ENCODE results near the gene VAMP2. TPM values are rescaled to one million over a fixed set of nuclear protein-coding genes. Genes with fewer than 3 reads are reported as not detected.

Gene VAMP2
- total and polyA plus RNA-seq, 10 of the 15 experiments (the other 5 are each of a cell fraction or from before 2014, with no cell fraction given): 3.0 to 35.2 (median 25.0) TPM

DNA sequence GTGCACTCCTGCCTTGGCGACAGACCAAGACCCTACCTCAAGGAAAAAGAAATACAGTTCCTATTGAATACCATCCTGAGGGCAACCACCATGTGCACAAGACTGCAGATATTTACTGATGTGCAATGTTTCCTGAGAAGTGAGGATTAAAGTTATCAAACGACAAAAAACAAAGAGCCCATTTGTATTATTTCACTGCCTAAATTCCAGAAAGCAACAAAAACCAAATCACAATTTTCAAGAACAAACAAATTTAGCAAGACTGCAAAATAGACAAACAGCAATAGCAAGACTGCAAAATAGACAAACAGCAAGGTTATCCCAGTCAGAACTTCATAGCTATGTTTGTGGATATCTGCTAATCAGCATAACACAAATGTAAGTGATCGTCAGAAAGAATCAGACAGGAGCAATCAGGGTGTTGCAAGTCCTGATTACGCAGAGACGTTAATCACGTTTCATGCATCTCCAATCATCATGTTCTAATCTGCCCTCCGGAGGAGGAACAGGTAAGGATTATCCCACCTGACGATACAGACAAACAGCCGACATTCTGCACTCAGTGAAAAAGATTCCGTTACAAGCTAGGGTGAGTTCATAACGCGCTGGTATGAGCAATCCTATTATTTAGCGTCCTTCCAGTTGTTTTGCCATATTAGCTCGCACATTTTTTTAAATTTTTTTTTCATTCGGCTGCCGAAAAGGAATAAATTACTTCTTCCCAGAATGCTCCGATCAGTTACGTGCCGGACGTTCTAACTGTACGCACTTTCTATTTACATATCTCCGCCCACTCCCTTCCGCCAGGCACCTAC lies 10.5 kb upstream of the VAMP2 start (continued):
- TF ChIP-seq ZBTB4 (CRISPR knock-in tag; IDR thresholded peaks at IDR 0.05): peak; percentile 98
- TF ChIP-seq SUZ12 (IDR thresholded peaks at IDR 0.05; ENCODE audit: unreplicated experiment): no peak
- peak; percentile 86; the same call in 1 of the 2 replicates for TF ChIP-seq ZSCAN29 (IDR thresholded peaks at IDR 0.05)
- TF ChIP-seq ZBTB33 (IDR thresholded peaks at IDR 0.05): peak; percentile 80
- 0 out of 2 replicates have a peak, but pooled peaks have one; percentile 33 for TF ChIP-seq ZNF217 (IDR thresholded peaks at IDR 0.05)
- TF ChIP-seq, protein P1, sequence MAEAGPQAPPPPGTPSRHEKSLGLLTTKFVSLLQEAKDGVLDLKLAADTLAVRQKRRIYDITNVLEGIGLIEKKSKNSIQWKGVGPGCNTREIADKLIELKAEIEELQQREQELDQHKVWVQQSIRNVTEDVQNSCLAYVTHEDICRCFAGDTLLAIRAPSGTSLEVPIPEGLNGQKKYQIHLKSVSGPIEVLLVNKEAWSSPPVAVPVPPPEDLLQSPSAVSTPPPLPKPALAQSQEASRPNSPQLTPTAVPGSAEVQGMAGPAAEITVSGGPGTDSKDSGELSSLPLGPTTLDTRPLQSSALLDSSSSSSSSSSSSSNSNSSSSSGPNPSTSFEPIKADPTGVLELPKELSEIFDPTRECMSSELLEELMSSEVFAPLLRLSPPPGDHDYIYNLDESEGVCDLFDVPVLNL (IDR thresholded peaks at IDR 0.05; ENCODE audit: low read depth, low read length): no peak
- no peak for TF ChIP-seq ZNF384 (IDR thresholded peaks at IDR 0.05; ENCODE audit: borderline replicate concordance, low read depth, low read length)
- peak; percentile 97 for TF ChIP-seq FOXM1 (IDR thresholded peaks at IDR 0.05; ENCODE audit: low read depth, low read length)
- peak; percentile 100 for TF ChIP-seq ATF2 (IDR thresholded peaks at IDR 0.05; ENCODE audit: low read length)
- no peak for TF ChIP-seq USF2 (IDR thresholded peaks at IDR 0.05; ENCODE audit: borderline replicate concordance, low read depth, low read length)
- TF ChIP-seq CBFB (IDR thresholded peaks at IDR 0.05; ENCODE audit: low read depth): peak; percentile 100
- no peak; the same call in 1 of the 2 replicates for TF ChIP-seq EED (IDR thresholded peaks at IDR 0.05; ENCODE audit: low read depth)
- TF ChIP-seq NFYB (IDR thresholded peaks at IDR 0.05; ENCODE audit: insufficient read depth, low read depth, low read length): no peak
- TF ChIP-seq, protein P2, sequence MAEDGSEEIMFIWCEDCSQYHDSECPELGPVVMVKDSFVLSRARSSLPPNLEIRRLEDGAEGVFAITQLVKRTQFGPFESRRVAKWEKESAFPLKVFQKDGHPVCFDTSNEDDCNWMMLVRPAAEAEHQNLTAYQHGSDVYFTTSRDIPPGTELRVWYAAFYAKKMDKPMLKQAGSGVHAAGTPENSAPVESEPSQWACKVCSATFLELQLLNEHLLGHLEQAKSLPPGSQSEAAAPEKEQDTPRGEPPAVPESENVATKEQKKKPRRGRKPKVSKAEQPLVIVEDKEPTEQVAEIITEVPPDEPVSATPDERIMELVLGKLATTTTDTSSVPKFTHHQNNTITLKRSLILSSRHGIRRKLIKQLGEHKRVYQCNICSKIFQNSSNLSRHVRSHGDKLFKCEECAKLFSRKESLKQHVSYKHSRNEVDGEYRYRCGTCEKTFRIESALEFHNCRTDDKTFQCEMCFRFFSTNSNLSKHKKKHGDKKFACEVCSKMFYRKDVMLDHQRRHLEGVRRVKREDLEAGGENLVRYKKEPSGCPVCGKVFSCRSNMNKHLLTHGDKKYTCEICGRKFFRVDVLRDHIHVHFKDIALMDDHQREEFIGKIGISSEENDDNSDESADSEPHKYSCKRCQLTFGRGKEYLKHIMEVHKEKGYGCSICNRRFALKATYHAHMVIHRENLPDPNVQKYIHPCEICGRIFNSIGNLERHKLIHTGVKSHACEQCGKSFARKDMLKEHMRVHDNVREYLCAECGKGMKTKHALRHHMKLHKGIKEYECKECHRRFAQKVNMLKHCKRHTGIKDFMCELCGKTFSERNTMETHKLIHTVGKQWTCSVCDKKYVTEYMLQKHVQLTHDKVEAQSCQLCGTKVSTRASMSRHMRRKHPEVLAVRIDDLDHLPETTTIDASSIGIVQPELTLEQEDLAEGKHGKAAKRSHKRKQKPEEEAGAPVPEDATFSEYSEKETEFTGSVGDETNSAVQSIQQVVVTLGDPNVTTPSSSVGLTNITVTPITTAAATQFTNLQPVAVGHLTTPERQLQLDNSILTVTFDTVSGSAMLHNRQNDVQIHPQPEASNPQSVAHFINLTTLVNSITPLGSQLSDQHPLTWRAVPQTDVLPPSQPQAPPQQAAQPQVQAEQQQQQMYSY (CRISPR knock-in tag; IDR thresholded peaks at IDR 0.05): peak; percentile 98
- peak; percentile 77 for TF ChIP-seq RAD51 (IDR thresholded peaks at IDR 0.05)
- TF ChIP-seq POLR2A (IDR thresholded peaks at IDR 0.05; ENCODE audit: low read depth, low read length): peak; percentile 99

Data from GM12878 (cell line).